Neuronal stem cell (in vitro differentiated cells): Measurements from ENCODE around the gene EDRF1.

Experiments
- DNase-seq: peaks from one replicate; pipeline ENCODE4 v3.0.0-alpha.2; 2013; ENCODE audit warnings: low spot score
- H2AFZ ChIP-seq: one replicate; pipeline ENCODE4 v1.6.1; 2013; ENCODE audit warnings: mild to moderate bottlenecking, low read length, inconsistent platforms
- H2AK5ac ChIP-seq: 2 replicates; pipeline ENCODE4 v1.6.1; 2013; ENCODE audit warnings: low read depth, mild to moderate bottlenecking, inconsistent platforms, low read length, moderate library complexity, mixed read lengths
- H2BK120ac ChIP-seq: 2 replicates; pipeline ENCODE4 v1.6.1; 2013; ENCODE audit warnings: low read depth, mild to moderate bottlenecking, inconsistent platforms, low read length, moderate library complexity, mixed read lengths
- H2BK12ac ChIP-seq: one replicate; pipeline ENCODE4 v1.6.1; 2013; ENCODE audit warnings: low read length, inconsistent platforms
- H2BK15ac ChIP-seq: 2 replicates; pipeline ENCODE4 v1.6.1; 2013; ENCODE audit warnings: mild to moderate bottlenecking, low read length, inconsistent platforms, mixed read lengths
- H2BK5ac ChIP-seq: one replicate; pipeline ENCODE4 v1.6.1; 2013; ENCODE audit warnings: inconsistent platforms, mild to moderate bottlenecking, low read length, moderate library complexity
- H3K14ac ChIP-seq: one replicate; pipeline ENCODE4 v1.6.1; 2013; ENCODE audit warnings: low read length, inconsistent platforms
- H3K18ac ChIP-seq: 2 replicates; pipeline ENCODE4 v1.6.1; 2013; ENCODE audit warnings: low read length, inconsistent platforms
- H3K23ac ChIP-seq: 2 replicates; pipeline ENCODE4 v1.6.1; 2013; ENCODE audit warnings: low read depth, mild to moderate bottlenecking, mixed read lengths, low read length, inconsistent platforms; ENCODE audit not compliant: poor library complexity
- H3K27ac ChIP-seq: replicated peaks from 3 replicates; pipeline ENCODE4 v1.5.1; 2013; ENCODE audit warnings: low read length, inconsistent platforms
- H3K27me3 ChIP-seq, 3 experiments: 2 replicates each; pipeline ENCODE4 v1.6.1; 2013; ENCODE audit warnings: low read length in 3 of 3, mild to moderate bottlenecking in 2 of 3, inconsistent platforms in 1 of 3, low read depth in 1 of 3, mixed read lengths in 1 of 3, moderate library complexity in 1 of 3; ENCODE audit not compliant: control insufficient read depth in 3 of 3, insufficient read depth in 3 of 3
- H3K36me3 ChIP-seq, 2 donors: replicated peaks in 1 of 2; 2 replicates each; pipeline ENCODE4 v1.6.1; 2013; ENCODE audit warnings: low read length in 2 of 2; ENCODE audit not compliant: control insufficient read depth in 2 of 2, insufficient read depth in 2 of 2
- H3K4ac ChIP-seq: 2 replicates; pipeline ENCODE4 v1.6.1; 2013; ENCODE audit warnings: inconsistent platforms, mild to moderate bottlenecking, low read length, moderate library complexity
- H3K4me1 ChIP-seq, 2 donors: 1 replicate in 1 of 2; 2 replicates in 1 of 2; pipeline ENCODE4 v1.6.1; 2013; ENCODE audit warnings: low read length in 2 of 2, low read depth in 1 of 2; ENCODE audit not compliant: control insufficient read depth in 2 of 2, insufficient read depth in 1 of 2
- H3K4me2 ChIP-seq: one replicate; pipeline ENCODE4 v1.6.1; 2013; ENCODE audit warnings: mild to moderate bottlenecking, low read length, inconsistent platforms; ENCODE audit not compliant: insufficient read depth, poor library complexity, severe bottlenecking
- H3K4me3 ChIP-seq, 2 donors: 2 replicates each; pipeline ENCODE4 v1.5.1; 2013; ENCODE audit warnings: low read length in 2 of 2, mild to moderate bottlenecking in 2 of 2, inconsistent platforms in 1 of 2, moderate library complexity in 1 of 2
- H3K79me1 ChIP-seq: one replicate; pipeline ENCODE4 v1.6.1; 2013; ENCODE audit warnings: low read depth, mild to moderate bottlenecking, inconsistent platforms, low read length, moderate library complexity
- H3K9ac ChIP-seq: one replicate; pipeline ENCODE4 v1.6.1; 2013; ENCODE audit warnings: mild to moderate bottlenecking, low read depth, low read length, inconsistent platforms; ENCODE audit not compliant: poor library complexity
- H3K9me3 ChIP-seq, 2 donors: replicated peaks in 1 of 2; 2 replicates each; pipeline versions ENCODE3 to v1.6.1; 2013; ENCODE audit warnings: low read length in 2 of 2, mild to moderate bottlenecking in 2 of 2, inconsistent platforms in 1 of 2, low read depth in 1 of 2, mixed read lengths in 1 of 2, moderate library complexity in 1 of 2; ENCODE audit not compliant: control insufficient read depth in 2 of 2, insufficient read depth in 1 of 2
- H4K8ac ChIP-seq: one replicate; pipeline ENCODE4 v1.6.1; 2013; ENCODE audit warnings: low read depth, mild to moderate bottlenecking, inconsistent platforms, low read length, moderate library complexity
- H4K91ac ChIP-seq: one replicate; pipeline ENCODE4 v1.6.1; 2013; ENCODE audit warnings: low read length, low read depth, mild to moderate bottlenecking, inconsistent platforms; ENCODE audit not compliant: poor library complexity
- WGBS, 2 donors: extraction: QIAGEN DNeasy Blood & Tissue Kit; methylation state at CpG; one replicate each; pipeline ENCODE4 v1.1.7; 2013; ENCODE audit warnings: missing lambda C conversion rate in 2 of 2, mixed read lengths in 1 of 2; ENCODE audit not compliant: insufficient read length in 2 of 2, insufficient replicate concordance in 1 of 2; ENCODE audit errors: extremely low coverage in 2 of 2; 5-methylcytosine and 5-hydroxymethylcytosine counted together

EDRF1 gene

DNA sequence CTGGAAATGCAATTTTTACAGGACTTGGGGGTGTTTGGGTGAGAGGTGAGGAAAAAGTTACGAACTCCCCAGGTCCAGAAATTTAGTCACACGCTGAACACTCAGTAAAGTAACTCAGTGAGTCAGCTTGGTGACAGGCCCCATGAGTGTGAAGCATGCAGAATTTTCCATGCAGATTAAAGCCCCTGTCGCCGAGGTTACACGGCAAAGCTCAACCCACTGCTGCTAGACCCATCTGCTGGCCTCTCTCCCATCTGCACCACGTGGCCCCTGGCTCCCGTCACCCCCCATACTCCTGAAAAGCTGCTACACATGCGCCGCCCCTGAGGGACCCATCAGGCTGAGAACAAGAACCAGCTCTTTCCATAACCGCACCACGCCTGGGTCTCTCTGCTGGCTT is 63.1 kb downstream of the EDRF1 start:
- Histone ChIP-seq H3K9ac (no peak overlapping the region), H3K14ac (no peak overlapping the region), H3K9me3 (peaks cover 0 to 3% of the 10 kb centered on the region in 2 donors), H2BK12ac (no peak overlapping the region), H2AFZ (peak overlapping the region; percentile 77), H3K4me1 (peaks cover 0 to 5% of the 10 kb centered on the region in 2 donors), H3K23ac (no peak overlapping the region), H3K4me2 (no peak overlapping the region), H4K91ac (no peak overlapping the region), H3K27ac (no peak overlapping the region), H2AK5ac (peak overlapping the region; percentile 10), H2BK15ac (no peak overlapping the region), H2BK120ac (no peak overlapping the region), H3K36me3 (no peaks in the 10 kb centered on the region), H4K8ac (no peak overlapping the region), H3K4ac (no peak overlapping the region), H3K4me3 (no peak overlapping the region), H3K27me3 (no peaks in the 10 kb centered on the region), H3K79me1 (no peaks in the 10 kb centered on the region), H2BK5ac (no peak overlapping the region), H3K18ac (peak overlapping the region; percentile 39)
- no CpG with 5 or more reads among the region's 11 CpGs for WGBS, 2 donors
- no peak for DNase-seq

DNA sequence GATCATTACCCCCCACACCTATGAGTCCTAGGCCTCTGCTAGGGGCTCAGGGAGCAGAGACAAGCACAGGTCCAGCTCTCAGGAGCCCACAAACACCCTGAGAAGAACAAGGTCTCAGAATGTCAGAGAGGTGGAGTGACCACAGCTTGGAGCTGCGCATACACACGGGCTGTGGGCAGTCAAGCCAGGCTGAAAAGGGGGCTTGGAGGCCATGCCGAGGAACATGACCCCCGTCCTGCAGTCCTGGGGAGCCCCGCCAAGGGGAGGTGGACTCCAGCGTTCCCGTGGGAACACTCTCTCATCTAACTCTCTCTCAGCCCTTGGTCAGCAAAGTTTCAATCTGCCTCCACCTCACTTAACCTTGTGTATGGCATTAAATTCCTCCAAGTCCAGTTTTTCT is 63.9 kb downstream of the EDRF1 start:
- H3K27ac ChIP-seq, result no peak overlapping the region
- H3K18ac ChIP-seq, result no peak overlapping the region
- peaks cover 0 to 5% of the 10 kb centered on the region in 2 donors for H3K4me1 ChIP-seq
- H3K9me3 ChIP-seq, result peaks cover 0 to 3% of the 10 kb centered on the region in 2 donors
- no peak overlapping the region for H3K23ac ChIP-seq
- no peaks in the 10 kb centered on the region for H3K27me3 ChIP-seq
- H3K79me1 ChIP-seq, result no peaks in the 10 kb centered on the region
- no peak overlapping the region for H2BK5ac ChIP-seq
- H3K9ac ChIP-seq, result no peak overlapping the region
- WGBS, 2 donors, result no CpG with 5 or more reads among the region's 7 CpGs
- no peak overlapping the region for H2AFZ ChIP-seq
- H2BK15ac ChIP-seq, result no peak overlapping the region
- no peak overlapping the region for H4K91ac ChIP-seq
- H2BK120ac ChIP-seq, result no peak overlapping the region
- H3K4me3 ChIP-seq, result no peak overlapping the region
- no peak for DNase-seq
- H3K14ac ChIP-seq, result no peak overlapping the region
- no peak overlapping the region for H2AK5ac ChIP-seq
- H4K8ac ChIP-seq, result no peak overlapping the region
- no peak overlapping the region for H3K4ac ChIP-seq
- no peak overlapping the region for H2BK12ac ChIP-seq
- H3K36me3 ChIP-seq, result peaks cover 0 to 1% of the 10 kb centered on the region in 2 donors
- H3K4me2 ChIP-seq, result no peak overlapping the region

GRCh38 chr10:125783957-125784356 is 64.4 kb downstream of the EDRF1 start:
- H2BK120ac ChIP-seq, result no peak overlapping the region
- no CpG with 5 or more reads among the region's 6 CpGs for WGBS, 2 donors
- H4K91ac ChIP-seq, result no peak overlapping the region
- no peak overlapping the region for H3K27ac ChIP-seq
- no peak overlapping the region for H2BK15ac ChIP-seq
- peaks cover 0 to 3% of the 10 kb centered on the region in 2 donors for H3K9me3 ChIP-seq
- H3K14ac ChIP-seq, result no peak overlapping the region
- no peak overlapping the region for H2BK5ac ChIP-seq
- H3K27me3 ChIP-seq, result no peaks in the 10 kb centered on the region
- H3K4me3 ChIP-seq, result no peak overlapping the region
- no peak overlapping the region for H3K18ac ChIP-seq
- no peak overlapping the region for H3K4ac ChIP-seq
- H3K9ac ChIP-seq, result no peak overlapping the region
- no peak overlapping the region for H4K8ac ChIP-seq
- no peak for DNase-seq
- H3K4me2 ChIP-seq, result no peak overlapping the region
- peaks cover under 1 to 3% of the 10 kb centered on the region in 2 donors for H3K36me3 ChIP-seq
- no peak overlapping the region for H2AFZ ChIP-seq
- peaks cover 0 to 5% of the 10 kb centered on the region in 2 donors for H3K4me1 ChIP-seq
- H2AK5ac ChIP-seq, result no peak overlapping the region
- no peak overlapping the region for H2BK12ac ChIP-seq
- H3K79me1 ChIP-seq, result no peaks in the 10 kb centered on the region
- H3K23ac ChIP-seq, result no peak overlapping the region

DNA sequence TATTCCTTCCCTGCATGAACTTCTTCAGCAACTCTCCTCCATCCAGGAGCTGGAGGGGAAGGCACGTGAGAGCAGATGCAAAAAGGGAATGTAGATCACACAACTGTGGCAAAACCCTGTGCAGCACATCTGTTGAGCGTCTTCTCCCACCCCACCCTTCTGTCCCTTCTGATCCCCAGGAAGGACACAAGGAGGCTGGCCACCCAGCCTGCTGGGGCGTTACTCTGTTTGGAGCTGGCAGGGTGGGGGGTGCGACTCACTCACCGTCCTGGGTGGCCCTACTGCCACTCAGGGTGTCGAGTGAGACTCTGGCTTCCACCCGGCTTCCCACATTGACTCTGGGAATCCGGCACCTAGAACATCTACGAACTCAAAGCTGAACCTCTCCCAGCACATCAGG is 66.3 kb downstream of the EDRF1 start:
- no peak overlapping the region for H3K4me2 ChIP-seq
- H3K36me3 ChIP-seq, result peaks cover 4 to 10% of the 10 kb centered on the region in 2 donors
- no peak overlapping the region for H3K27ac ChIP-seq
- no peaks in the 10 kb centered on the region for H3K27me3 ChIP-seq
- H4K8ac ChIP-seq, result no peak overlapping the region
- H2AFZ ChIP-seq, result no peak overlapping the region
- no peak overlapping the region for H4K91ac ChIP-seq
- no peak overlapping the region for H3K4ac ChIP-seq
- H3K79me1 ChIP-seq, result no peaks in the 10 kb centered on the region
- no peak overlapping the region for H3K23ac ChIP-seq
- no peak overlapping the region for H3K18ac ChIP-seq
- H3K14ac ChIP-seq, result no peak overlapping the region
- H3K9ac ChIP-seq, result no peak overlapping the region
- peaks cover 0 to 5% of the 10 kb centered on the region in 2 donors for H3K4me1 ChIP-seq
- DNase-seq, result no peak
- no peaks in the 10 kb centered on the region for H3K9me3 ChIP-seq
- WGBS, 2 donors, result no CpG with 5 or more reads among the region's 9 CpGs
- H2BK15ac ChIP-seq, result no peak overlapping the region
- no peak overlapping the region for H2AK5ac ChIP-seq
- H2BK12ac ChIP-seq, result no peak overlapping the region
- H2BK5ac ChIP-seq, result no peak overlapping the region
- no peak overlapping the region for H2BK120ac ChIP-seq
- no peak overlapping the region for H3K4me3 ChIP-seq
